HL-60 (cell line): ENCODE results near the gene ARIH2.

ENCODE experiments used
- GABPA ChIP-seq: IDR thresholded peaks from 2 replicates; pipeline ENCODE4 v1.6.1; 2012; ENCODE audit warnings: low read depth
- POLR2AphosphoS5 ChIP-seq: IDR thresholded peaks from 2 replicates; pipeline ENCODE4 v1.6.1; 2012; ENCODE audit warnings: low read depth
- SPI1 ChIP-seq: IDR thresholded peaks from 2 replicates; pipeline ENCODE4 v1.6.1; 2012; ENCODE audit warnings: low read depth, mild to moderate bottlenecking, borderline replicate concordance
- TF ChIP-seq, protein P1 (sequence below): IDR thresholded peaks from one replicate; pipeline ENCODE4 v1.5.1; 2011; ENCODE audit warnings: low read length, control low read depth, inconsistent platforms; ENCODE audit not compliant: insufficient read depth
- TF ChIP-seq, protein P2 (sequence below): IDR thresholded peaks from 2 replicates; pipeline ENCODE4 v1.6.1; 2012; ENCODE audit warnings: low read depth; ENCODE audit not compliant: insufficient replicate concordance

- TF ChIP-seq, protein P1, sequence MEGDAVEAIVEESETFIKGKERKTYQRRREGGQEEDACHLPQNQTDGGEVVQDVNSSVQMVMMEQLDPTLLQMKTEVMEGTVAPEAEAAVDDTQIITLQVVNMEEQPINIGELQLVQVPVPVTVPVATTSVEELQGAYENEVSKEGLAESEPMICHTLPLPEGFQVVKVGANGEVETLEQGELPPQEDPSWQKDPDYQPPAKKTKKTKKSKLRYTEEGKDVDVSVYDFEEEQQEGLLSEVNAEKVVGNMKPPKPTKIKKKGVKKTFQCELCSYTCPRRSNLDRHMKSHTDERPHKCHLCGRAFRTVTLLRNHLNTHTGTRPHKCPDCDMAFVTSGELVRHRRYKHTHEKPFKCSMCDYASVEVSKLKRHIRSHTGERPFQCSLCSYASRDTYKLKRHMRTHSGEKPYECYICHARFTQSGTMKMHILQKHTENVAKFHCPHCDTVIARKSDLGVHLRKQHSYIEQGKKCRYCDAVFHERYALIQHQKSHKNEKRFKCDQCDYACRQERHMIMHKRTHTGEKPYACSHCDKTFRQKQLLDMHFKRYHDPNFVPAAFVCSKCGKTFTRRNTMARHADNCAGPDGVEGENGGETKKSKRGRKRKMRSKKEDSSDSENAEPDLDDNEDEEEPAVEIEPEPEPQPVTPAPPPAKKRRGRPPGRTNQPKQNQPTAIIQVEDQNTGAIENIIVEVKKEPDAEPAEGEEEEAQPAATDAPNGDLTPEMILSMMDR: no peak
- no peak for TF ChIP-seq POLR2AphosphoS5
- TF ChIP-seq, protein P2, sequence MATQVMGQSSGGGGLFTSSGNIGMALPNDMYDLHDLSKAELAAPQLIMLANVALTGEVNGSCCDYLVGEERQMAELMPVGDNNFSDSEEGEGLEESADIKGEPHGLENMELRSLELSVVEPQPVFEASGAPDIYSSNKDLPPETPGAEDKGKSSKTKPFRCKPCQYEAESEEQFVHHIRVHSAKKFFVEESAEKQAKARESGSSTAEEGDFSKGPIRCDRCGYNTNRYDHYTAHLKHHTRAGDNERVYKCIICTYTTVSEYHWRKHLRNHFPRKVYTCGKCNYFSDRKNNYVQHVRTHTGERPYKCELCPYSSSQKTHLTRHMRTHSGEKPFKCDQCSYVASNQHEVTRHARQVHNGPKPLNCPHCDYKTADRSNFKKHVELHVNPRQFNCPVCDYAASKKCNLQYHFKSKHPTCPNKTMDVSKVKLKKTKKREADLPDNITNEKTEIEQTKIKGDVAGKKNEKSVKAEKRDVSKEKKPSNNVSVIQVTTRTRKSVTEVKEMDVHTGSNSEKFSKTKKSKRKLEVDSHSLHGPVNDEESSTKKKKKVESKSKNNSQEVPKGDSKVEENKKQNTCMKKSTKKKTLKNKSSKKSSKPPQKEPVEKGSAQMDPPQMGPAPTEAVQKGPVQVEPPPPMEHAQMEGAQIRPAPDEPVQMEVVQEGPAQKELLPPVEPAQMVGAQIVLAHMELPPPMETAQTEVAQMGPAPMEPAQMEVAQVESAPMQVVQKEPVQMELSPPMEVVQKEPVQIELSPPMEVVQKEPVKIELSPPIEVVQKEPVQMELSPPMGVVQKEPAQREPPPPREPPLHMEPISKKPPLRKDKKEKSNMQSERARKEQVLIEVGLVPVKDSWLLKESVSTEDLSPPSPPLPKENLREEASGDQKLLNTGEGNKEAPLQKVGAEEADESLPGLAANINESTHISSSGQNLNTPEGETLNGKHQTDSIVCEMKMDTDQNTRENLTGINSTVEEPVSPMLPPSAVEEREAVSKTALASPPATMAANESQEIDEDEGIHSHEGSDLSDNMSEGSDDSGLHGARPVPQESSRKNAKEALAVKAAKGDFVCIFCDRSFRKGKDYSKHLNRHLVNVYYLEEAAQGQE: no peak
- TF ChIP-seq GABPA: no peak
- TF ChIP-seq SPI1: no peak; the same call in 1 of the 2 replicates
Observed at GRCh38 chr3:49007771-49008528, 89.3 kb downstream of the ARIH2 start.
